GM12801 (cell line): ENCODE data around the gene AASDH.

Experiments
- CTCF ChIP-seq: IDR thresholded peaks from one replicate; pipeline ENCODE4 v1.5.1; 2011; ENCODE audit warnings: control low read depth; ENCODE audit not compliant: insufficient read length; ENCODE audit errors: extremely low read depth

The AASDH gene

GRCh38 chr4:56425518-56425917 is 38.2 kb upstream of the AASDH start:
- no peak for TF ChIP-seq CTCF

GRCh38 chr4:56424697-56425514 is 37.6 kb upstream of the AASDH start:
- no peak for TF ChIP-seq CTCF

- no peak for TF ChIP-seq CTCF
Observed at GRCh38 chr4:56424176-56424575, 36.9 kb upstream of the AASDH start.

GRCh38 chr4:56417396-56417795 is 30.1 kb upstream of the AASDH start:
- no peak for TF ChIP-seq CTCF

- no peak for TF ChIP-seq CTCF
Observed at GRCh38 chr4:56416349-56416748, 29.1 kb upstream of the AASDH start.

- no peak for TF ChIP-seq CTCF
Observed at GRCh38 chr4:56414135-56414670, 26.9 kb upstream of the AASDH start.

GRCh38 chr4:56410247-56411062 is 23.2 kb upstream of the AASDH start:
- no peak for TF ChIP-seq CTCF
